ENCODE measurements around the gene C12orf57. TPM values are rescaled to one million over a fixed set of nuclear protein-coding genes. Genes with fewer than 3 reads are reported as not detected.

The C12orf57 gene
- total RNA-seq, 4 donors from 2014 or later, result 280 to 555 (median 413) TPM

- ATAC-seq (ENCODE audit: low FRiP score), result peak; percentile 94
- TF ChIP-seq, protein P1, sequence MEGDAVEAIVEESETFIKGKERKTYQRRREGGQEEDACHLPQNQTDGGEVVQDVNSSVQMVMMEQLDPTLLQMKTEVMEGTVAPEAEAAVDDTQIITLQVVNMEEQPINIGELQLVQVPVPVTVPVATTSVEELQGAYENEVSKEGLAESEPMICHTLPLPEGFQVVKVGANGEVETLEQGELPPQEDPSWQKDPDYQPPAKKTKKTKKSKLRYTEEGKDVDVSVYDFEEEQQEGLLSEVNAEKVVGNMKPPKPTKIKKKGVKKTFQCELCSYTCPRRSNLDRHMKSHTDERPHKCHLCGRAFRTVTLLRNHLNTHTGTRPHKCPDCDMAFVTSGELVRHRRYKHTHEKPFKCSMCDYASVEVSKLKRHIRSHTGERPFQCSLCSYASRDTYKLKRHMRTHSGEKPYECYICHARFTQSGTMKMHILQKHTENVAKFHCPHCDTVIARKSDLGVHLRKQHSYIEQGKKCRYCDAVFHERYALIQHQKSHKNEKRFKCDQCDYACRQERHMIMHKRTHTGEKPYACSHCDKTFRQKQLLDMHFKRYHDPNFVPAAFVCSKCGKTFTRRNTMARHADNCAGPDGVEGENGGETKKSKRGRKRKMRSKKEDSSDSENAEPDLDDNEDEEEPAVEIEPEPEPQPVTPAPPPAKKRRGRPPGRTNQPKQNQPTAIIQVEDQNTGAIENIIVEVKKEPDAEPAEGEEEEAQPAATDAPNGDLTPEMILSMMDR (IDR thresholded peaks at IDR 0.05), result no peak
- no peak for DNase-seq (ENCODE audit: low spot score)
Measured at GRCh38 chr12:6914246-6914946, 29.4 kb upstream of the C12orf57 start, which contains the start of gene ENO2. Gene ENO2 (plus strand): TSS chr12:6914580. CDS start chr12:6915833, 1,253 bp downstream.

GRCh38 chr12:6914947-6915788 is 28.7 kb upstream of the C12orf57 start:
- ATAC-seq (ENCODE audit: low FRiP score), result no peak
- no peak for DNase-seq (ENCODE audit: low spot score)
- TF ChIP-seq, protein P1 (IDR thresholded peaks at IDR 0.05), result no peak

- TF ChIP-seq, protein P1 (IDR thresholded peaks at IDR 0.05), result no peak
- DNase-seq (ENCODE audit: low spot score) (no peak), ATAC-seq (ENCODE audit: low FRiP score) (no peak)
Measured at GRCh38 chr12:6915789-6916285, 28.0 kb upstream of the C12orf57 start.

DNA sequence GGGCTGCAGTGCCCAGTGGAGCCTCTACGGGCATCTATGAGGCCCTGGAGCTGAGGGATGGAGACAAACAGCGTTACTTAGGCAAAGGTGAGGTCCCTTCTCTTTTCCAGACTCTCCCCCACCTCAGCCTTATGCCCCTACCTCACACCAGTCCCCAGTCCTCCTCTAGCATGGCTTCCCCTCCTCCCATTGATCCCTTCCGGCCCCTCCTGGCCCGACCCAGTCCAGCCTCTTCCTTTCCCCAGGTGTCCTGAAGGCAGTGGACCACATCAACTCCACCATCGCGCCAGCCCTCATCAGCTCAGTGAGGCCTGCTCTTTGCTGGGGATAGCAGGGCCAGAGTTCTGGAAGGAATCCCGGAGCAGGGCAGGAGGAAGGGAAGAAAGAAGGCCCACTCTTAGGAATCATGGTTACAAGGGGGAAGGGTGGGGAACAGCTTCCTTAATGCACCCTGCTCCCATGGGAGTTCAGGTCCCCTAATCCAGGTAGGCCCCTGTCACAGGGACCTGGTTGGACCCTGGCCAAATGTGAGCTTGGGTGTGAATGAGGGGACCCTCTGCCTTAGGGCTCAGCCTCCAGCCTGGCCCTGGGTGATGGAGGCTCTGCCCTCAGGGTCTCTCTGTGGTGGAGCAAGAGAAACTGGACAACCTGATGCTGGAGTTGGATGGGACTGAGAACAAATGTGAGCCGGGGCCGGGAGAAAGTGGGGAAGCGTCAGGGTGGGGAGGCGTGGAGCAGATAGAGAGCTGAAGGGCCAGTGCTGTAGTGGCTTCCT is 27.2 kb upstream of the C12orf57 start:
- DNase-seq (ENCODE audit: low spot score) (no peak), ATAC-seq (ENCODE audit: low FRiP score) (no peak)
- TF ChIP-seq, protein P1 (IDR thresholded peaks at IDR 0.05), result no peak

DNA sequence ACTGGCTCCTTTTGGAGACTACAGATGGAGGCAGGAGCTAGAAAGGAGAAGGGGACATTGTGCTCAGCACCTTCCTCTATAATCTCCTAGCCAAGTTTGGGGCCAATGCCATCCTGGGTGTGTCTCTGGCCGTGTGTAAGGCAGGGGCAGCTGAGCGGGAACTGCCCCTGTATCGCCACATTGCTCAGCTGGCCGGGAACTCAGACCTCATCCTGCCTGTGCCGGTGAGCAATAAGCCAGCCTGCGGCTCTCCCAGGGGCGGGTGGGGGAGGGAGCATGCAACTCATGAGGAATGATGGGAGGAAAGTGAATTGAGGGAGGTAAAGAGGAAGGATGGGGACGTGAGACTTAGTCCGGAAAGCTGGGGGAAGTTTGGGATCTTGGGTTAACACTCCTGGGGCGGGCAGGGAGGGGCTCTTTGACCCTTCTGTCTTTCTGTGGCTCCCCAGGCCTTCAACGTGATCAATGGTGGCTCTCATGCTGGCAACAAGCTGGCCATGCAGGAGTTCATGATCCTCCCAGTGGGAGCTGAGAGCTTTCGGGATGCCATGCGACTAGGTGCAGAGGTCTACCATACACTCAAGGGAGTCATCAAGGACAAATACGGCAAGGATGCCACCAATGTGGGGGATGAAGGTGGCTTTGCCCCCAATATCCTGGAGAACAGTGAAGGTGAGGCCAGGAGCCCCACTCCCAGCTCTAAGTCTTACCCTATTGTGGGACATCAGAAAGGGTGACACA is 26.2 kb upstream of the C12orf57 start:
- DNase-seq (ENCODE audit: low spot score), result no peak
- TF ChIP-seq, protein P1 (IDR thresholded peaks at IDR 0.05), result no peak
- no peak for ATAC-seq (ENCODE audit: low FRiP score)

DNA sequence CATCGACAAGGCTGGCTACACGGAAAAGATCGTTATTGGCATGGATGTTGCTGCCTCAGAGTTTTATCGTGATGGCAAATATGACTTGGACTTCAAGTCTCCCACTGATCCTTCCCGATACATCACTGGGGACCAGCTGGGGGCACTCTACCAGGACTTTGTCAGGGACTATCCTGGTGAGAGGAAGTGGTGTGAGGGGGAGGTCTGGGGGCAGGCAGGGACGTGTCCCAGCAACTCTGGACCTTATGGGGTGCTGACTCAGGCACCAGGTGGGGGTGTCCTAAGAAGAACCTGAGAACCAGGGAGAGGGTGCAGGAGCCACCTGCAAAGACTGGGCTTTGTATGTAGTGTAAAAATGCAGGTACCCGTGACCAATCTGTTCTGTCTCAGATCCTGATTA is 24.2 kb upstream of the C12orf57 start:
- ATAC-seq (ENCODE audit: low FRiP score) (no peak), DNase-seq (ENCODE audit: low spot score) (no peak)
- TF ChIP-seq, protein P1 (IDR thresholded peaks at IDR 0.05), result no peak

All from omental fat pad (tissue), 4 donors.